ENCODE data around the gene DGKB. TPM values are rescaled to one million over a fixed set of nuclear protein-coding genes. Genes with fewer than 3 reads are reported as not detected.

The DGKB gene
- total RNA-seq, 1 experiment from 2014 or later: 0.48 TPM

- H3K9me3 ChIP-seq (ENCODE audit: insufficient read depth, low read depth): no peaks in the 10 kb centered on the region
- H3F3A ChIP-seq (ENCODE audit: insufficient read depth, low read depth): no peaks in the 10 kb centered on the region
- H4K20me1 ChIP-seq (ENCODE audit: insufficient read depth): no peaks in the 10 kb centered on the region
- H3K27me3 ChIP-seq (ENCODE audit: insufficient read depth, low read depth): no peaks in the 10 kb centered on the region
- no peaks in the 10 kb centered on the region for H3K79me2 ChIP-seq (ENCODE audit: low read depth)
- H3K4me1 ChIP-seq (replicated peaks; ENCODE audit: insufficient read depth): no peaks in the 10 kb centered on the region
- H3K27ac ChIP-seq: no peak overlapping the region
- ChIA-PET POLR2A (ENCODE audit: unreplicated experiment) (no interaction called here), CTCF (no interaction called here)
- no peaks in the 10 kb centered on the region for H3K36me3 ChIP-seq (ENCODE audit: low read depth)
- BruUV-seq (replicated peaks): no TSS peak
- intact Hi-C loops (cut with micrococcal nuclease; ENCODE audit: unreplicated experiment): no loop called here
- H3K9me2 ChIP-seq (ENCODE audit: insufficient read depth): no peaks in the 10 kb centered on the region
- TF ChIP-seq CTCF (conservative IDR thresholded peaks at IDR 0.05) (no peak), EZH2 (IDR thresholded peaks at IDR 0.05; ENCODE audit: low read depth) (no peak)
- no peak overlapping the region for H3K4me3 ChIP-seq
- H3K4me2 ChIP-seq: no peak overlapping the region
- no peak overlapping the region for H2AFZ ChIP-seq
- DNase-seq: no peak
Observed at GRCh38 chr7:14449291-14449690, 453.3 kb downstream of the DGKB start.

- no peaks in the 10 kb centered on the region for H3F3A ChIP-seq (ENCODE audit: insufficient read depth, low read depth)
- no peaks in the 10 kb centered on the region for H3K4me1 ChIP-seq (replicated peaks; ENCODE audit: insufficient read depth)
- H3K9me2 ChIP-seq (ENCODE audit: insufficient read depth): no peaks in the 10 kb centered on the region
- intact Hi-C loops (cut with micrococcal nuclease; ENCODE audit: unreplicated experiment): no loop called here
- BruUV-seq (replicated peaks): no TSS peak
- no peaks in the 10 kb centered on the region for H3K9me3 ChIP-seq (ENCODE audit: insufficient read depth, low read depth)
- H2AFZ ChIP-seq: no peak overlapping the region
- no peaks in the 10 kb centered on the region for H3K27me3 ChIP-seq (ENCODE audit: insufficient read depth, low read depth)
- no peak for TF ChIP-seq EZH2 (IDR thresholded peaks at IDR 0.05; ENCODE audit: low read depth)
- no peak for TF ChIP-seq CTCF (conservative IDR thresholded peaks at IDR 0.05)
- H3K27ac ChIP-seq: no peak overlapping the region
- no peak overlapping the region for H3K4me2 ChIP-seq
- ChIA-PET POLR2A (ENCODE audit: unreplicated experiment) (no interaction called here), CTCF (interaction anchor here (0.6 kb wide), 2 partner anchors 54 to 376 kb away, joined by 3 read pairs; no protein-coding TSS in a partner anchor)
- no peaks in the 10 kb centered on the region for H3K79me2 ChIP-seq (ENCODE audit: low read depth)
- DNase-seq: no peak
- H3K4me3 ChIP-seq: no peak overlapping the region
- H4K20me1 ChIP-seq (ENCODE audit: insufficient read depth): no peaks in the 10 kb centered on the region
- no peaks in the 10 kb centered on the region for H3K36me3 ChIP-seq (ENCODE audit: low read depth)
Observed at GRCh38 chr7:14446829-14447228, 455.7 kb downstream of the DGKB start.

GRCh38 chr7:14446219-14446618 is 456.3 kb downstream of the DGKB start:
- Histone ChIP-seq H3K27me3 (ENCODE audit: insufficient read depth, low read depth) (no peaks in the 10 kb centered on the region), H3K4me2 (no peak overlapping the region), H3K4me1 (replicated peaks; ENCODE audit: insufficient read depth) (no peaks in the 10 kb centered on the region), H3K79me2 (ENCODE audit: low read depth) (no peaks in the 10 kb centered on the region), H4K20me1 (ENCODE audit: insufficient read depth) (no peaks in the 10 kb centered on the region), H3K27ac (no peak overlapping the region), H3F3A (ENCODE audit: insufficient read depth, low read depth) (no peaks in the 10 kb centered on the region), H3K4me3 (no peak overlapping the region), H3K36me3 (ENCODE audit: low read depth) (no peaks in the 10 kb centered on the region), H3K9me2 (ENCODE audit: insufficient read depth) (no peaks in the 10 kb centered on the region), H3K9me3 (ENCODE audit: insufficient read depth, low read depth) (no peaks in the 10 kb centered on the region), H2AFZ (no peak overlapping the region)
- no TSS peak for BruUV-seq (replicated peaks)
- TF ChIP-seq EZH2 (IDR thresholded peaks at IDR 0.05; ENCODE audit: low read depth) (no peak), CTCF (conservative IDR thresholded peaks at IDR 0.05) (no peak)
- ChIA-PET POLR2A (ENCODE audit: unreplicated experiment) (no interaction called here), CTCF (interaction anchor here (0.6 kb wide), 2 partner anchors 194 to 375 kb away, joined by 3 read pairs; no protein-coding TSS in a partner anchor)
- no peak for DNase-seq
- intact Hi-C loops (cut with micrococcal nuclease; ENCODE audit: unreplicated experiment): no loop called here

All from PC-9 (cell line).